ENCODE measurements around the gene ARR3. TPM values are rescaled to one million over a fixed set of nuclear protein-coding genes. Genes with fewer than 3 reads are reported as not detected.

The ARR3 gene
- total RNA-seq: not detected

DNA sequence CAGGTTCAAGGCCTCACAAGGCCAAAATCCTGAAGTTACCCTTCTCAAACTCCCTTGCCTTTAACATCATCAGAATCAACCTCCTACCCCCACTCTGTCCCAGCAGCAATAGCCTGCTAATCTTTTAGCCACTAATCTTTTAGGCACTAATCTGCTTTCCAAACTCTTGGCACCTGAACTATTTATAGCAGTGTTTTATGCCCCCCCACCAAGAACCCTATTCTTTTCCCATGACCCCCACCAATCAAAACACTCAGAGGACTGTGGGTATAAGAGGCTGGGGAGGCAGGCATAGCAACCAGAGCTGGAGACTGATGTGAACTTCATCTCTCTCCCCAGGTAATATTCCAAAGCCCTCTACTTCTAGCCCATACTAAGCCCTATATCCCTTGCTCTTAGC lies at the start of gene ARR3:
ARR3 (plus strand) TSS at position 301 of the 400 bp plus-strand sequence. CDS start 1,052 bp downstream, outside the sequence.
- Histone ChIP-seq H3K9me3 (no peaks in the 10 kb centered on the region), H3K27me3 (no peaks in the 10 kb centered on the region), H3K4me3 (no peak within 1 kb of the TSS), H3K27ac (no peak within 1 kb of the TSS), H3K36me3 (no peaks in the 10 kb centered on the region), H3K4me1 (no peaks in the 10 kb centered on the region)
- TF ChIP-seq EP300 (IDR thresholded peaks at IDR 0.05) (no peak), POLR2A (IDR thresholded peaks at IDR 0.05) (no peak), POLR2AphosphoS5 (IDR thresholded peaks at IDR 0.05) (no peak), CTCF (IDR thresholded peaks at IDR 0.05) (no peak)
- no peak for DNase-seq (ENCODE audit: low spot score in 2 of 2)

GRCh38 chrX:70219938-70220764 lies 48.0 kb upstream of the ARR3 start:
- H3K9me3 ChIP-seq: no peaks in the 10 kb centered on the region
- DNase-seq (ENCODE audit: low spot score in 2 of 2): no peak
- peaks cover 10% of the 10 kb centered on the region for H3K4me1 ChIP-seq
- no peaks in the 10 kb centered on the region for H3K36me3 ChIP-seq
- no peak overlapping the region for H3K4me3 ChIP-seq
- no peaks in the 10 kb centered on the region for H3K27me3 ChIP-seq
- 52% methylated on average over 4 of the region's 5 CpGs for WGBS
- TF ChIP-seq POLR2A (IDR thresholded peaks at IDR 0.05) (no peak), POLR2AphosphoS5 (IDR thresholded peaks at IDR 0.05) (no peak), EP300 (IDR thresholded peaks at IDR 0.05) (no peak), CTCF (IDR thresholded peaks at IDR 0.05) (no peak)
- H3K27ac ChIP-seq: peak overlapping the region; percentile 62

- H3K4me1 ChIP-seq: no peaks in the 10 kb centered on the region
- H3K9me3 ChIP-seq: no peaks in the 10 kb centered on the region
- no peaks in the 10 kb centered on the region for H3K36me3 ChIP-seq
- TF ChIP-seq CTCF (IDR thresholded peaks at IDR 0.05): no peak
- TF ChIP-seq POLR2AphosphoS5 (IDR thresholded peaks at IDR 0.05): no peak
- TF ChIP-seq EP300 (IDR thresholded peaks at IDR 0.05): no peak
- no peak for TF ChIP-seq POLR2A (IDR thresholded peaks at IDR 0.05)
- H3K4me3 ChIP-seq: no peak overlapping the region
- DNase-seq (ENCODE audit: low spot score in 2 of 2): no peak
- no peaks in the 10 kb centered on the region for H3K27me3 ChIP-seq
- no peak overlapping the region for H3K27ac ChIP-seq
Observed at GRCh38 chrX:70226048-70226447, 42.1 kb upstream of the ARR3 start.

DNA sequence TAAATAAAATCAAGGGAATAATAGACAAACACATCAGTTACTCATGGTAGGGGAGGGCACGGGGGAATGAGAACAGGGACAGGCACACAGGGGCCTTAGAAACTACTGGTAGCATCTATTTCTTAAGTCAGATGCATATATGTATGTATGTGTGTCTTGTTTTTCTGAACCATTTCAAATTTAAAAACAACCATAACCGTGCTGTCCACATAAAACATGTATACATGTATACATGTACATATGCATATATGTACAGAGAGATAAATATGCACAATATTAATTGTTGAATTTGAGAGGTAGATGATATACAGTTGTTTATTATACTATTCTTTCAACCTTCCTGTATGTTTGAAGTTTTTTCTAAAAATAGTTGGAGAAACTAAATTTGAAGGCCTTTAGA lies 41.4 kb upstream of the ARR3 start:
- no peaks in the 10 kb centered on the region for H3K36me3 ChIP-seq
- TF ChIP-seq POLR2AphosphoS5 (IDR thresholded peaks at IDR 0.05): no peak
- TF ChIP-seq CTCF (IDR thresholded peaks at IDR 0.05): no peak
- no peak for TF ChIP-seq EP300 (IDR thresholded peaks at IDR 0.05)
- no peaks in the 10 kb centered on the region for H3K9me3 ChIP-seq
- no peak overlapping the region for H3K27ac ChIP-seq
- no peak for DNase-seq (ENCODE audit: low spot score in 2 of 2)
- H3K4me1 ChIP-seq: no peaks in the 10 kb centered on the region
- 63% methylated on average over 2 of the region's 2 CpGs for WGBS
- no peak overlapping the region for H3K4me3 ChIP-seq
- H3K27me3 ChIP-seq: no peaks in the 10 kb centered on the region

GRCh38 chrX:70231666-70232065 lies 36.5 kb upstream of the ARR3 start:
- no peak overlapping the region for H3K4me3 ChIP-seq
- no peak overlapping the region for H3K27ac ChIP-seq
- 61% methylated on average over 4 of the region's 4 CpGs for WGBS
- no peak for DNase-seq (ENCODE audit: low spot score in 2 of 2)
- no peaks in the 10 kb centered on the region for H3K36me3 ChIP-seq
- no peaks in the 10 kb centered on the region for H3K27me3 ChIP-seq
- no peaks in the 10 kb centered on the region for H3K9me3 ChIP-seq
- no peak for TF ChIP-seq EP300 (IDR thresholded peaks at IDR 0.05)
- no peak for TF ChIP-seq POLR2A (IDR thresholded peaks at IDR 0.05)
- no peak for TF ChIP-seq CTCF (IDR thresholded peaks at IDR 0.05)
- TF ChIP-seq POLR2AphosphoS5 (IDR thresholded peaks at IDR 0.05): no peak
- H3K4me1 ChIP-seq: no peaks in the 10 kb centered on the region
